ENCODE measurements around the gene PBRM1.

DNA sequence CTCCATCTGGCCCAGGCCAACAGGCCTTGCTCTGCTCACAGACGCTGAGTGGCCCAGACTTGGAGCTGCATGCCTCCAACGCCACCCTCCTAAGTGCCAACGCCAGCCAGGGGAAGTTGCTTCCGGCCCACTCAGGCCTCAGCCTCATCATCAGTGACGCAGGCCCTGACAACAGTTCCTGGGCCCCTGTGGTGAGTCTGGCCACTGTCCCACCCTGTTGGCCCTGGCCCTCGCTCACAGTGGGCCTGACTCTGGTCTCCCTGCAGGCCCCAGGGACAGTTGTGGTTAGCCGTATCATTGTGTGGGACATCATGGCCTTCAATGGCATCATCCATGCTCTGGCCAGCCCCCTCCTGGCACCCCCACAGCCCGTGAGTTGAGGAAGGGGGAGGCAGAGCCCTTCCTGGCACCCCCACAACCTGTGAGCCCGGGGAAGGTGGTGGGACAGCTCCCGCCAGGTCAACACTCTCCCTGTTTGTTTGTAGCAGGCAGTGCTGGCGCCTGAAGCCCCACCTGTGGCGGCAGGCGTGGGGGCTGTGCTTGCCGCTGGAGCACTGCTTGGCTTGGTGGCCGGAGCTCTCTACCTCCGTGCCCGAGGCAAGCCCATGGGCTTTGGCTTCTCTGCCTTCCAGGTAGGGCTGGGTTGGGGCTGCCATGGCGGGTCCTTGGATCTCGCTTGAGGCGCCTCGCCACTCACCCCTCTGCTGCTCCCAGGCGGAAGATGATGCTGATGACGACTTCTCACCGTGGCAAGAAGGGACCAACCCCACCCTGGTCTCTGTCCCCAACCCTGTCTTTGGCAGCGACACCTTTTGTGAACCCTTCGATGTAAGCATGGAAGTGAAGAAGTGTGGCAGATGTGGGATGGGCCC lies 162.1 kb downstream of the PBRM1 start:
- TF ChIP-seq CTCF (IDR thresholded peaks at IDR 0.05) (no peak), ZFX (IDR thresholded peaks at IDR 0.05; ENCODE audit: borderline replicate concordance) (no peak)

Data from 22Rv1 (cell line).